Measurements from ENCODE around the gene C2CD2.

Gene C2CD2

DNA sequence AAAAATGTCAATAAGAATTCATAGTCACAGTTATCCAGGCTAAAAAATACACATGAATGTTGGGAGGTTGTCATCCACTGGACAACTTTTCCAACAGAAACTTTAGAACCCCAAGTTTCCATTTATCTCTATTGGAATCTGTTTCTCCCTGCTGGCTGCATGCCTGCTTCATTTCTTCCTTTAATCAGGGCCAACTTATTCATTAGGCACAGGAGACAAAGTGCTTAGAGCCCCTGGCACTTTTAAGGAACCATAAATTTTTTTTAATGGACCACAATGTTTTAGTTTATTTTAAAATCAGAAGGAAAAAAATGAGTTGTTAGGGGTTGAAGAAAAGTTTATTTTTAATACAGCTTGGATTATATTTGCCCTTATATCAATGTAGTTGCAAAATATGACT is 26.7 kb upstream of the C2CD2 start:
- TF ChIP-seq, protein P1, sequence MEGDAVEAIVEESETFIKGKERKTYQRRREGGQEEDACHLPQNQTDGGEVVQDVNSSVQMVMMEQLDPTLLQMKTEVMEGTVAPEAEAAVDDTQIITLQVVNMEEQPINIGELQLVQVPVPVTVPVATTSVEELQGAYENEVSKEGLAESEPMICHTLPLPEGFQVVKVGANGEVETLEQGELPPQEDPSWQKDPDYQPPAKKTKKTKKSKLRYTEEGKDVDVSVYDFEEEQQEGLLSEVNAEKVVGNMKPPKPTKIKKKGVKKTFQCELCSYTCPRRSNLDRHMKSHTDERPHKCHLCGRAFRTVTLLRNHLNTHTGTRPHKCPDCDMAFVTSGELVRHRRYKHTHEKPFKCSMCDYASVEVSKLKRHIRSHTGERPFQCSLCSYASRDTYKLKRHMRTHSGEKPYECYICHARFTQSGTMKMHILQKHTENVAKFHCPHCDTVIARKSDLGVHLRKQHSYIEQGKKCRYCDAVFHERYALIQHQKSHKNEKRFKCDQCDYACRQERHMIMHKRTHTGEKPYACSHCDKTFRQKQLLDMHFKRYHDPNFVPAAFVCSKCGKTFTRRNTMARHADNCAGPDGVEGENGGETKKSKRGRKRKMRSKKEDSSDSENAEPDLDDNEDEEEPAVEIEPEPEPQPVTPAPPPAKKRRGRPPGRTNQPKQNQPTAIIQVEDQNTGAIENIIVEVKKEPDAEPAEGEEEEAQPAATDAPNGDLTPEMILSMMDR (IDR thresholded peaks at IDR 0.05; ENCODE audit: low read depth, low read length) = no peak
- no peak overlapping the region for H3K4me3 ChIP-seq (ENCODE audit: low read depth, low read length)

DNA sequence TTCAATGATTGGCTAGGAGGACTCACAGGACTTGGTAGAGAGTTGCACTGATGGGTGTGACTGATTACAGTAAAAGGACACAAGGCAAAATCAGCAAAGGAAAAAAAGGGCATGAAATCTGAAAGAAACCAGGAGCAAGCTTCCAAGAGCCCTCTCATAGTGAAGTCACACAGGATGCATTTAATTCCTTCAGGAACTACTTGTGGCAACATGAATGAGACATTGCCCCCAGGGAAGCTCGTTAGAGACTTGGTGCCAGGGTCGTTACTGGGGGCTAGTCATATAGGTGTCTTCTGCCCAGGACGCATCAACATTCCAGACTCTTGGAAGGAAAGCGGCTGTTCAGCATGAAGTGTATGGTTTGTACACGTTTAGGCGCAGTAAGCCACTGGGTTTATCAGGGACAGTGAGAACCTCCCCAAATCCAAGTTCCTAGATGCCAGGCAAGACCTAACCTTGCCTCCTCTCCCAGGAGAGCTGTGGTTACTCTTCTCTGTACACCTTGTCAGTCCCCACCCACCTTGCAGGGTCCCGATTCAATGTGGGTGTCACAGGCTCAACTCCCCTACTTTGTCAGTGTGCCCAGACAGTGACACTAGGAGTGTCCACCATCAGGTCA is 26.0 kb upstream of the C2CD2 start:
- no peak overlapping the region for H3K4me3 ChIP-seq (ENCODE audit: low read depth, low read length)

DNA sequence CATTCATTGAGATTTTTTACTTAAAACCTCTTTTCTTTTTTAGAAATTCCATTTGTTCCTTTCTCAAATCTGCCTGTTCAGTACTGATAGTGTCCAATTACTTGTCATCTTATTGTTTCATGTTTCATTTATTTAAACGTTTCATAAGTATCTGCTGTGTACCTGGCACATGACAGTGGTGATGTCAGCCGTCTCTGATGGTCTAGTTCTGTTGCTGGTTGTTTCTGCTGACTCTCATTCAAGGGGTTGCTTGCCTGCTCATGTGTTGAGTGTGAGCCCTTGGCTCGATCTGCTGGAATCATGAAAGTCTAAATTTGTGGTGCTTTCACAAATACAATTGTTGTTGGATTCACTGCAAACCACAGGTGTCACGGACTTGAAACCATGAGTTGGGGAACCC is 25.5 kb upstream of the C2CD2 start:
- TF ChIP-seq, protein P1 (IDR thresholded peaks at IDR 0.05; ENCODE audit: low read depth, low read length) = no peak
- no peak overlapping the region for H3K4me3 ChIP-seq (ENCODE audit: low read depth, low read length)

More for the DNA sequence above, 26.0 kb upstream of the C2CD2 start:
- TF ChIP-seq, protein P1 (IDR thresholded peaks at IDR 0.05; ENCODE audit: low read depth, low read length) = no peak

DNA sequence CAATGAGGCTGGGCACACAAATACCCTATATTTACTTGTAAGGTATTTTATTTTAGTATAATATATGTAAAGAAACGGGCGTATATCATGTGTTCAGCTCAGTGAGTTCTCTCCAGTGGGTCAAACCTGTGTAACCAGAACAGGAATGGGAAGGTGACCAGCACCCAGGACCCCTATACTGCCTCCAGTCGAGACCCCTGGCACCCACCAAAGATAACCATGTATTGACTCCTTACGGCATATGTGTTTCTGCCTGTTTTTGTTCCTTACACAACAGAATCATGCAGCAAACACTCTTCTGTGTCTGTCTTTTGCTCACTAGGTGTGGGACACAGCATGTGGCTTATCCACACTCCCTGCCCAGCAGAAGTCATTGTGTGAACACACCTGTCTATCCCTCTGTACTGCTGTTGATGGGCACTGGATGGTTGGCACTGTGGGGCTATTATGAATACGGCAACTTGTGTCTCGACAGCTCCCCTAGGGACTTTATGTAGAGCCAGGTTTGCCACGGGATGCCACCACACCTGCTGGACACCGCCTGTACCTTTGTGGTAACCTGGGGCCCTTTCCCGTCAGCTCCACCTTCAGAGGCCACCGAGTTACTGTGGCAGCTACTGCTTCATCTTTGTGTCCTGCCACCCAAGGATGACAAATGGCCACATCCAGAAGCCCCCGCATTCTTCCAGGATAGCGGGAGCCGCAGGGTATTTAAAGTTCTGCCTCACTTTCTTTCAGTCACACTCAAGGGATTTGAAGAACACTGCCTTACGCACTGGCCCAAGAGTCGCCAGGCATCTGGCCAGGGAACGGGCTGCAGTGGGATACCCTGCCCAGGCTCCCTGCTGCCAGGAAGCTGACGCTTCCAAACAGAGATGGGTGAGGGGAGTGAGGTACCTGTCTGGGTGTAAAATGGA is 23.5 kb upstream of the C2CD2 start:
- TF ChIP-seq, protein P1 (IDR thresholded peaks at IDR 0.05; ENCODE audit: low read depth, low read length) = no peak
- no peak overlapping the region for H3K4me3 ChIP-seq (ENCODE audit: low read depth, low read length)

DNA sequence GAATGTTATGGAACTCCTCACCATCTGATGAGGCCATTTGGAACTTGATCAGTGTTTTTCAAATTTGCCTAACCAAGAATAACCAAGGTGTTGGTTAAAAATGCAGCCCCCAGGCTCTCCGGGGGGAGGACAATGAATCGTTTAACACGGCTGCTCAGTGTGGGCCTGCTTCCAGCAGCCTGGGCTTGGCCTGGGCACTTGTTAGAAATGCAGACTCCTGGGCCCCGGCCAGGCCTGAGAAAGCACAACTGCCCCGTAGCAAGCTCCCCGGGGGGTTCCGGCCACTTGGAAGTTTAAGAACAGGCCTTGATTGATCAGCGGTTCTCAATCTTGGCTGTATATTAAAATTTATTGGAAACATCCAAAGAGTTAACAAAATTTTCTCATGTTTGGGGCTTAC is 22.8 kb upstream of the C2CD2 start:
- TF ChIP-seq, protein P1 (IDR thresholded peaks at IDR 0.05; ENCODE audit: low read depth, low read length) = no peak
- H3K4me3 ChIP-seq (ENCODE audit: low read depth, low read length) = no peak overlapping the region

DNA sequence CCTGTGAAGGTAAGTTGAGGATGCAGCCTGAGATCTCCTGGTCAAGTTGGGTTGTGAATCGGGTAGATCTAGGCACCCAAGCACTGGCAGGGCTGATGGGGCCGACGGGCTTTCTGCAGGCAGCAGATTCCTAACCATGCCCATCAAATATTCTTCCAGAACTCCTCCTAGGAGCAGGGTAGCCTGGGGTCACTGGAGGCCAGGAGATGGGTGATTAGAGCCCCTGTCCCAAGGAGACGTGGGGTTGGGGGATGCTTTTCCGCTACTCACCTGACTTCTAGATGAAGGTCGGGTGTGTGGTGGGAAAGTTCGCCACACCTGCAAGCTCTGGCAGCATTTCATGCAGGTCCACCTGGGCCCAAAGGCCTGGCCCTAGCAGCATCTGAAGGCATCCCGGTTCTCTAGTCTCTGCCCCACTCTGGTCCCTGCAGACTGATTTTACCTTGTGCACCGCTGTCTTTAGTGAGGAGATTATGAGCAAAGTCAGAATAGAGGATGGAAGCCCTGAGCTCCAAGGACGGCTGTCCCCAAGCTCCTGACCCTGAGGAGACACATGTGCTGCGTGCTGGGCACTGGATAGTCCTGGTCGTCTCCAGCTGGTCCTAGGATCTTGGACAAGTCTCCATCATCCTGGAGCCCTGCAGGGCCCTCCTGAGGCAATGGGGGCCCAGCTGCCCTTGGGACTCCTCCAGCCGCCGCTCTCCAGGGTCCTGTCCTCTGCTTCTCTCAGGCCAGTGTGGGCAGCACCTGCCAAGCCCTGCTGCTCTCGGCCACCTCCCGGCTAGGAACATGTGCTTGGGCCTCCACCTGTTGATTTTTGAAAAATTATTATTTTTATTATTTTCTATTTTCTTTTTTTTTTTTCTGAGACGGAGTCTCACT is 21.8 kb upstream of the C2CD2 start:
- TF ChIP-seq, protein P1 (IDR thresholded peaks at IDR 0.05; ENCODE audit: low read depth, low read length) = no peak
- no peak overlapping the region for H3K4me3 ChIP-seq (ENCODE audit: low read depth, low read length)

All from WI38 (cell line).